HG03175 (cell line): Measurements from ENCODE around the gene C4orf51.
A peak's percentile ranks its signal among the peaks of the same experiment; 100 is the strongest.
"Not testable (repeated sequence)": the region's sequence is repeated elsewhere in the genome, so short reads cannot be mapped to it uniquely, and the experiment has no call there.

Experiments used
- ATAC-seq: cut with Tn5 transposase; IDR thresholded peaks from one replicate; pipeline ENCODE4 v1.9.1; 2021; ENCODE audit warnings: mild to moderate bottlenecking, moderate library complexity; ENCODE audit not compliant: unreplicated experiment

Gene C4orf51

GRCh38 chr4:145679991-145680455, at the start of gene C4orf51:
C4orf51 (plus strand) TSS chr4:145680146; CDS start chr4:145680204, 58 bp downstream.
- no peak for ATAC-seq

DNA sequence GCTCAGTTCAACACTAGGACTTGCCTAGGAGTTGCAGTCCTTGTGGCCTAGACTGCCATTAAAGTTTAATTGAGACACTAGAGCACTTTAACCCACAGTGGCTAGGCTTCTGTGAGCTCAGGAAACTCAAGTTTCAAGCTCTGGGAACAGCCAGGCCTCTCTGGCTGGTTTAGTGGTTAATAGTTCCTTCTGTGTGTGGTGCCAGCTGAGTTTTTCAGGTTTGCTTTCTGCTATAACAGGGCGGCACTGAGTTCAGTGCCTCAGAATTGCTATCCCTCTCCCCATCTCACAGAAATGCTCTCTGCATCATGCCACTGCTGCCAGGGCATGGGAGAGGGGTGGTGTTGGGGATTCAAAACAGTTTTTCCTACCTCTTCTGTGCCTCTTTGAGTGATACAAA, 44.8 kb upstream of the C4orf51 start:
- no peak for ATAC-seq

- peak; percentile 45 for ATAC-seq
These were observed 44.3 kb upstream of the C4orf51 start for GRCh38 chr4:145635630-145636029.

DNA sequence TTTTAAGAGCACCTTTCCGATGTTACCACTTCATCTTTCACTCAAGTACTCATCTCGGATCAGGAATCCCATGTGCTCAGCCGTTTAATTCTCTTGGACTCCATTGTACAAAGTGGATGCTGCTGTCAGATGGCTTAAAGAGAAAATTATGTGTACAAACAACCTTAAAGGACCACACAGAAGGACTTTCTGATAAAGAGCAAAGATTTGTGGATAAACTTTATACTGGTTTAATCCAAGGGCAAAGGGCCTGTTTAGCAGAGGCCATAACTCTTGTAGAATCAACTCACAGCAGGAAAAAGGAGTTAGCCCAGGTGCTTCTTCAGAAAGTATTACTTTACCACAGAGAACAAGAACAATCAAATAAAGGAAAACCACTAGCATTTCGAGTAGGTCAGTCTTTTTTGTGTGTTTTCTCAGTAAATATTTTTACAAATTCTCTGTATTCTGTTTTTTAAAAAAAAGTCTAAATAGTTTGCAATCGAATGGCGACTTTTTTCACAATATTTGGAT, 40.7 kb upstream of the C4orf51 start:
- ATAC-seq: no peak

- not testable (repeated sequence) for ATAC-seq
These were observed 39.7 kb upstream of the C4orf51 start for GRCh38 chr4:145640236-145640635.

- no peak for ATAC-seq
These were observed 36.7 kb upstream of the C4orf51 start for GRCh38 chr4:145643295-145643694.

DNA sequence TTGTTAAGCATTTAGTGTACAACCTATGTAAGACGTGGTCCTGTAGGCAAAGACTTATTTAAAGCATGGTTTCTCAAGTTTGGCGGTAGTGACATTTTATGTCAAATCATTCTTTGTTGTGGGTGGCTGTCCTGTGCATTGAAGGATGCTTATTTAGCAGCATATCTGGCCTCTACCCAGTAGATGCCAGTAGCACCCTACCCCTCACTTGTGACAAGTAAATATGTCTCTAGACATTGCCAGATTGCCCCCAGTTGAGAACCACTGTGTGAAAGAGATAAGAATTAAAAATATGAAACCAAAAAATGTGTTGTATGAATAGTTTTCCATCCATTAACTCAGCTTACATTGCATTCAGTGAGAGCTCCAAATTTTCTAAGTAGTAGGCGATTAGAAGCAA, 35.2 kb upstream of the C4orf51 start:
- no peak for ATAC-seq

DNA sequence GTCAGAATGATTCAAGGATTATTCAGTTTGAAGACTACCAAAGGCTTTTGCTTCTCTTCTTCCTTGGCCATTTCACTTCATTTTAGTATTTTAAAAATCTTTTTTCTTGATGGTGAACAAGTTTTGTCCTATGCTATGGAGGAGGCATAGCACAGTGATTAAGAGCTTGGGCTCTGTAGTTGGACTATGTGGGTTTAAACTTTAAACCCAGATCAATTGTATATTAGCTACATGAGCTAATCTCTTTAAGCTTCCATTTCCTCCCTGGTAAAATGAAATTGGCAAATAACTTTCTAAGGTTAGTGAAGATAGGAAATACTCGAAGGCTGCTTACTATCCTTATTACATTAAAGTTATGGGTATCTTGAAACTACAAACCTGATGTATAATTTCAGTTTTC, 23.8 kb upstream of the C4orf51 start:
- ATAC-seq: no peak

DNA sequence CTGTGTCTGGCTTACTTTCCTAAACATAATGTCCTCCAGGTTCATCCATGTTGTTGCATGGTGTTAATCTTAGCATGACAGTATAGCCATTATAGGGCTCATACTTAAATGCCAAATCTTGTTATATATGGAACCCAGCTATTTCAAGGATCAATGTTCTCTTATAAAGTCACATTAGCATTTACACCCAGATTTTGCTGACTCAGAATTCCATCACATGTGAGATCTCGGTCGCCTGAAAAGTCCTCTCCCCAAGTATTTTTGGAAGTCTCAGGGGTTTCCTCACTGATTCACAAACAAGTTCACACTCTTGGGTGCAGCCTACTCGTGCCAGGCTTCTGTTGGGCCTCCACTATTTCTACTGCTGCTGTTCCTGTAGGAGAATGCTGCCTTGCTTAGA, 19.9 kb upstream of the C4orf51 start:
- no peak for ATAC-seq

- ATAC-seq: no peak
These were observed 16.8 kb upstream of the C4orf51 start for GRCh38 chr4:145663194-145663593.

- no peak for ATAC-seq
These were observed 14.2 kb upstream of the C4orf51 start for GRCh38 chr4:145665773-145666172.

- ATAC-seq: peak; percentile 46
These were observed 9.5 kb upstream of the C4orf51 start for GRCh38 chr4:145670422-145670821.

DNA sequence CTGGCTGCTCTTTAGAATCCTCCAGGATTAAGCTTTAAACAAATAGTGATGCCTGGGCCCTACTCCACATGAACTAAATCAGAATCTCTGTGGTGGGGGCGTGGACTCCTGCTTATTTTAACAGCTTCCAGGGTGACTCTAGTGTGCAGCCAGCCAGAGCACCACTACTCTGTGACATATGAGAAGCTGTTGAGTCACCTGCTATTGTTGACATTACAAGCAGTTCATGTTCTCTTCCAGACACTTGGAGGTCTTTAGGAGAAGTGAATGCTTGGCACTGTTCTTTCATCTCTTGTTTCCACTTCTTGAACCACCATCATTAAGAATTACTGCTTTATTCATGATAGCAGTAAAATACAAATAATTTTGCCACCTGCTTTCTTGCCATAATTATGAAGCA, 426 bp upstream of the C4orf51 start:
- no peak for ATAC-seq

- no peak for ATAC-seq
These were observed 956 bp downstream of the C4orf51 start for GRCh38 chr4:145680902-145681301.

DNA sequence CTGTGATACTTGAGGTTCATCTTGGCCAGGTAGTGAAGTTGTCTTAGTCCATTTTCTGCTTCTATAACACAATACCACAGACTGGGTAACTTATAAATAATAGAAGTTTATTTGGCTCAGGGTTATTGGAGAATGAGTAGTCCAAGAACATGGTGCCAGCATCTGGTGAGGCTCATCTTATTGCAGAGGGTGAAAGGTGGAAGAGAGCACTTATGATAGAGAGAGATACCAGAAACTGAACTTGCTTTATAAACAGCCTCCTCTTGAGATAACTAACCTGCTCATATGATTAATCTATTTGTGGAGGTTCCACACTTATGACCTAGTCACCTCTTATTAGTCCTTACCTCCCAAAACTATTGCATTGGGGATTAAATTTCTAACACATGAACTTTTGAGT, 1.6 kb downstream of the C4orf51 start:
- ATAC-seq: no peak

DNA sequence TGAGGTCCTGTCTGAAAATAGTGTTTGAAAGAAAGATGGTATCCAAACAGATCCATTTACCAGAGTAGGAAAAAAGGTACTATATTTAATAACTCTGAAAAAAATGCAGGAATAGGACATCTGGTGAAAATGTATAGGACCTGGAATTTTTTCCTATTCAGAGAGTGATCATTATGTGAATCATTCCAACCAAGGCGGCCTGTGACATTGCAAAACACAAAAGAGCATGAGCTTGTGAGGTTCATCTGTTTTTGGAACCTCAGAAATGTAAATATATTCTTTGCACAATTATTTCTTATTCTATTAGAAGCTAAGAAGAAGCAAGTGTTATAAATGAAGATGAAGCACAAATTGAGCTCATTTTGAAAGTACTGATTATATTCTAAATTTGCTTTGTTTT, 2.0 kb downstream of the C4orf51 start:
- no peak for ATAC-seq

DNA sequence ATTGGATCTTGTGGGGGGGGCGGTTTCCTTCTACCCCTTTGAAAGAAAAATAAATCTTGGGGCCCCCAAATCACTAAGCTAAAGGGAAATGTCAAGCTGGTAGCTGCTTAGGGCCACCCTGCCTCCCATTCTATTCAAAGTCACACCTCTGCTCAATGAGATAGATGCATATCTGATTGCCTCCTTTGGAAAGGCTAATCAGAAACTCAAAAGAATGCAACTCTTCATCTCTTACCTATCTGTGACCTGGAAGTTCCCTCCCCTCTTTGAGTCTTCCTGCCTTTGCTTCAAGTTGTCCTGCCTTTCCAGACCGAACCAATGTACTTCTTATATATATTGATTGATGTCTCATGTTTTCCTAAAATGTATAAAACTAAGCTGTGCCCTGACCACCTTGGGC, 7.0 kb downstream of the C4orf51 start:
- ATAC-seq: no peak

- no peak for ATAC-seq
These were observed 10.7 kb downstream of the C4orf51 start for GRCh38 chr4:145690610-145691009.

GRCh38 chr4:145691416-145691815, 11.5 kb downstream of the C4orf51 start:
- not testable (repeated sequence) for ATAC-seq

GRCh38 chr4:145694929-145695328, 15.0 kb downstream of the C4orf51 start:
- no peak for ATAC-seq

GRCh38 chr4:145697332-145697731, 17.4 kb downstream of the C4orf51 start:
- no peak for ATAC-seq

- no peak for ATAC-seq
These were observed 18.6 kb downstream of the C4orf51 start for GRCh38 chr4:145698507-145698906.

- ATAC-seq: no peak
These were observed 24.0 kb downstream of the C4orf51 start for GRCh38 chr4:145703850-145704497.
